GM18951 (cell line): ENCODE measurements around the gene BLOC1S4.
"Not testable (repeated sequence)": the region's sequence is repeated elsewhere in the genome, so short reads cannot be mapped to it uniquely, and the experiment has no call there.

Experiments used
- POLR2A ChIP-seq: IDR thresholded peaks from 4 replicates; pipeline ENCODE4 v1.6.1; 2011; ENCODE audit warnings: mild to moderate bottlenecking; ENCODE audit not compliant: insufficient read length, insufficient read depth; ENCODE audit errors: extremely low read depth
- in situ Hi-C: fragments of 300-500 bp; cut with MboI; formaldehyde crosslinking; loops from one replicate; pipeline ENCODE4 v1.12.0; 2022; ENCODE audit warnings: low sequenced_read_pairs, mixed read lengths, inconsistent platforms; ENCODE audit not compliant: unreplicated experiment

BLOC1S4 gene, protein sequence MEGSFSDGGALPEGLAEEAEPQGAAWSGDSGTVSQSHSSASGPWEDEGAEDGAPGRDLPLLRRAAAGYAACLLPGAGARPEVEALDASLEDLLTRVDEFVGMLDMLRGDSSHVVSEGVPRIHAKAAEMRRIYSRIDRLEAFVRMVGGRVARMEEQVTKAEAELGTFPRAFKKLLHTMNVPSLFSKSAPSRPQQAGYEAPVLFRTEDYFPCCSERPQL

DNA sequence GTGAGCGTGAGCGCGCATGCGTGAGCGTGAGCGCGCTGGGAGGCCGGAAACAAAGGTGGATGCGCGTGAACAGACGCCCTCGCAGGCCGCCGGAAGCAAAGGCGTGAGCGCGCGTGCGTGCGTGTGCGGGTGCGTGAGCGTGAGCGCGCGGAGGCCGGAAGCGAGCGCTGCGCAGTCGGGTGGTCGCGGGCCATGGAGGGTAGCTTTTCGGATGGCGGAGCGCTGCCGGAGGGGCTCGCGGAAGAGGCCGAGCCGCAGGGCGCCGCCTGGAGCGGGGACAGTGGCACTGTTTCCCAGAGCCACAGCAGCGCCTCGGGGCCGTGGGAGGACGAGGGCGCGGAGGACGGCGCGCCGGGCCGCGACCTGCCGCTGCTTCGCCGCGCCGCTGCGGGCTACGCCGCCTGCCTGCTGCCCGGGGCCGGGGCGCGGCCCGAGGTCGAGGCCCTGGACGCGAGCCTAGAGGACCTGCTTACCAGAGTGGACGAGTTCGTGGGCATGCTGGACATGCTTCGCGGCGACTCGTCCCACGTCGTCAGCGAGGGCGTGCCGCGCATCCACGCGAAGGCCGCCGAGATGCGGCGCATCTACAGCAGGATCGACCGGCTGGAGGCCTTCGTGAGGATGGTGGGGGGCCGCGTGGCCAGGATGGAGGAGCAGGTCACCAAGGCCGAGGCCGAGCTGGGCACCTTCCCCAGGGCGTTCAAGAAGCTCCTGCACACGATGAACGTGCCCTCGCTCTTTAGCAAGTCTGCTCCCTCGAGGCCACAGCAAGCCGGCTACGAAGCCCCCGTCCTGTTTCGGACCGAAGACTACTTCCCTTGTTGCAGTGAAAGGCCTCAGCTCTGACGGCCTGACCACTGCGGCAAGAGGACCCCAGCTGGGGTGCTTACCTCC, at the start of gene BLOC1S4:
Gene BLOC1S4, plus strand, starts transcription at position 157 of the 894 bp plus-strand sequence. Its CDS starts 36 bp downstream, at position 193.
- peak; percentile 97 for TF ChIP-seq POLR2A
- in situ Hi-C loops, result loop anchor here (10.0 kb wide), 1 partner anchor 329 kb away; the partner anchor contains the start of gene TADA2B

DNA sequence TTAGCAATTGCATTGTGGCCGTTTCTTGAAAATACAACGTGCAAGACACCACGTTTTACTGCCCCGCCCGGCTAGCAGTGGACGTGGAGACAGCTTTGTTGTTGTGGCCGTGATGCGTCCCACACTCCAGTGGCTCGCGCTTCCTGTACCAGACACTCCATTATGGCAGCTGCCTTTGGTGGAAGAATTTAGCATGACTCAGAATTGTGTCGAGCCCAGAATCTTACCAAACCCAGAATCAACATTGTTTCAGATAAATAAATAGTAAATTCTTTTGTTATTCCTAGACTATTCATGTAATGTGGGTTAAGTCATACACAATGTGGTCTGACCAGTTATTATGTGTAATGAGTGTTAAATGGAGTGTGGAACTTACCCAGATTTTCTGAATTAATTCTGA, 47.6 kb upstream of the BLOC1S4 start:
- no peak for TF ChIP-seq POLR2A
- in situ Hi-C loops, result no loop called here

DNA sequence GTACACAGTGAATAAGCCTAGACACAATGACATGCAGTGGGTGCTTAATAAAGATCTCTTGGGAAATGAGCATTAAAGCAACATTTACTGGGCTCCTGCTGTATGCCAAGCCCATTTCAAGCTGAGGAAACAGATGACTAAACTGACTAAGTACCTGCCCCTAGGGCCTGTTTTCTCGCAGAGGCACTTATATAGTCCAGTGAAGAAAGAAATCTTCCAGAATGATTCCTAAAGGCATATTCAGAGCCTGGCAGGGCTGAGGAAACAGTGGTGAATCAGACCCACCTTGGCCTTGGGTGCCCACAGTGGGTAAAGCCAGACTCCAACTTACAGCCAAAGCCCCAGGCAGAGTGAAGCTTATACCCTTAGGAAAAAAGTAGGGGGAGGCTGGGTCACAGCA, 44.3 kb upstream of the BLOC1S4 start:
- TF ChIP-seq POLR2A, result no peak
- in situ Hi-C loops, result no loop called here

DNA sequence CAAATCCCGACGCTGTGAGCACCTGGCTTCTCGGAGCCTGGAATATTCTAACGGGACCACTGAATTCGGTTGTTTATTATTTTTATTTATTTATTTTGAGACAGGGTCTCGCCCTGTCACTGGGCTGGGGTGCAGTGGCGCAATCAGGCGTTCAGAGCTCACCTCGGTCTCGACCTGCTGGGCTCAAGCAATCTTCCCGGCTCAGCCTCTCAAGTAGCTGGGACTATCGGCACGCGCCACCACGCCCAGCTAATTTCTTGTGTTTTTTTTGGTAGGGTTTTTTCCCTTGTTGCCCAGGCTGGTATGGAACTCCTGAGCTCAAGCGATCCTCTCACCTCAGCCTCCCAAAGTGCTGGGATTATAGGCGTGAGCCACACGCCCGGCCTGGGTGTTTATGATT, 43.8 kb upstream of the BLOC1S4 start:
- in situ Hi-C loops, result no loop called here
- no peak for TF ChIP-seq POLR2A

DNA sequence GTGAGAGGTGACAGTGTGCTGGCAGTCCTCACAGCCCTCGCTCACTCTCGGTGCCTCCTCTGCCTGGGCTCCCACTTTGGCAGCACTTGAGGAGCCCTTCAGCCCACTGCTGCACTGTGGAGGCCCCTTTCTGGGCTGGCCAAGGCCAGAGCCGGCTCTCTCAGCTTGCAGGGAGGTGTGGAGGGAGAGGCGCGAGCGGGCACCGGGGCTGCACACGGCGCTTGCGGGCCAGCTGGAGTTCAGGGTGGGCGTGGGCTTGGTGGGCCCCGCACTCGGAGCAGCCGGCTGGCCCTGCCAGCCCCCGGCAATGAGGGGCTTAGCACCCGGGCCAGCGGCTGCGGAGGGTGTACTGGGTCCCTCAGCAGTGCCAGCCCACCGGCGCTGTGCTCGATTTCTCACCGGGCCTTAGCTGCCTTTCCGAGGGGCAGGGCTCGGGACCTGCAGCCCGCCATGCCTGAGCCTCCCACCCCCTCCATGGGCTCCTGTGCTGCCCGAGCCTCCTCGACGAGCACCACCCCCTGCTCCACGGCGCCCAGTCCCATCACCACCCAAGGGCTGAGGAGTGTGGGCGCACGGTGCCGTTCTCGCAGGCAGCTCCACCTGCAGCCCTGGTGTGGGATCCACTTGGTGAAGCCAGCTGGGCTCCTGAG, 43.3 kb upstream of the BLOC1S4 start:
- in situ Hi-C loops, result not testable (repeated sequence)

DNA sequence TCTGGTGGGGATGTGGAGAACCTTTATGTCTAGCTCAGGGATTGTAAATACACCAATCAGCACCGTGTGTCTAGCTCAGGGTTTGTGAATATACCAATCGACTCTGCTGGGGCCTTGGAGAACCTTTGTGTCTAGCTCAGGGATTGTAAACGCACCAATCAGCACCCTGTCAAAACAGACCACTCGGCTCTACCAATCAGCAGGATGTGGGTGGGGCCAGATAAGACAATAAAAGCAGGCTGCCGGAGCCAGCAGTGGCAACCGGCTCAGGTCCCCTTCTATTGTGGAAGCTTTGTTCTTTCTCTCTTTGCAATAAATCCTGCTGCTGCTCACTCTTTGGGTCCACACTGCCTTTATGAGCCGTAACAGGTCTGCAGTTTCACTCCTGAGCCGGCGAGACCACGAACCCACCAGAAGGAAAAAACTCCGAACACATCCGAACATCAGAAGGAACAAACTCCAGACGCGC, 42.7 kb upstream of the BLOC1S4 start:
- in situ Hi-C loops, result not testable (repeated sequence)

DNA sequence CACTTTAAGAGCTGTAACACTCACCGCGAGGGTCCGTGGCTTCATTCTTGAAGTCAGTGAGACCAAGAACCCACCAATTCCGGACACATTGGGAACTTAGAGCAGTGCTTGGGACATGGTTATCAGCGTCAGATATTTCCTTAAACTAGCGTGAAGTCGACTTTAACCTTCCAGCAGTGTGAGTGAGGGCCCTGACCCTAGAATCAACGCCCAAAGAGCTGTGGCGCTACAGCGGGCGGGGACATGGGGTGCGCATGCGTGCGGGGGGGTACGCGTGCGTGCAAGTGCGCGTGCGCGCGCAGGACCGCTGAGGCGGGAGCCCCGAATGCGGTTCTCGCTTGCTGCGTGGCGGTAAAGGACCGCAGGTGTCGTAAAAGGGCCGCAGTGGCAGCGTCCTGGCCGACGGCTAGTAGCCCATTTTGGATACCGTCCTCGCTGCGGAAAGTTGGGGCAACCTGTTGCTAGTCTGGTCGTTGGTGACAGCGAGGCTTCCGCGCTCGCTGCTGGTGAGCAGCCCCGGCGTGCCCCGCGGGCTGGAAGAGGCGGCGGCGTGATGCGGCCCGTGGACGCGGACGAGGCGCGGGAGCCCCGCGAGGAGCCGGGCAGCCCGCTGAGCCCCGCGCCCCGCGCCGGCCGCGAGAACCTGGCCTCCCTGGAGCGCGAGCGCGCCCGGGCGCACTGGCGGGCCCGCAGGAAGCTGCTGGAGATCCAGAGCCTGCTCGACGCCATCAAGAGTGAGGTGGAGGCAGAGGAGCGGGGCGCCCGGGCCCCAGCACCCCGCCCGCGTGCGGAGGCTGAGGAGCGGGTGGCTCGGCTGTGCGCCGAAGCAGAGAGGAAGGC, 42.1 kb upstream of the BLOC1S4 start:
- peak; percentile 86 for TF ChIP-seq POLR2A
- in situ Hi-C loops, result no loop called here

DNA sequence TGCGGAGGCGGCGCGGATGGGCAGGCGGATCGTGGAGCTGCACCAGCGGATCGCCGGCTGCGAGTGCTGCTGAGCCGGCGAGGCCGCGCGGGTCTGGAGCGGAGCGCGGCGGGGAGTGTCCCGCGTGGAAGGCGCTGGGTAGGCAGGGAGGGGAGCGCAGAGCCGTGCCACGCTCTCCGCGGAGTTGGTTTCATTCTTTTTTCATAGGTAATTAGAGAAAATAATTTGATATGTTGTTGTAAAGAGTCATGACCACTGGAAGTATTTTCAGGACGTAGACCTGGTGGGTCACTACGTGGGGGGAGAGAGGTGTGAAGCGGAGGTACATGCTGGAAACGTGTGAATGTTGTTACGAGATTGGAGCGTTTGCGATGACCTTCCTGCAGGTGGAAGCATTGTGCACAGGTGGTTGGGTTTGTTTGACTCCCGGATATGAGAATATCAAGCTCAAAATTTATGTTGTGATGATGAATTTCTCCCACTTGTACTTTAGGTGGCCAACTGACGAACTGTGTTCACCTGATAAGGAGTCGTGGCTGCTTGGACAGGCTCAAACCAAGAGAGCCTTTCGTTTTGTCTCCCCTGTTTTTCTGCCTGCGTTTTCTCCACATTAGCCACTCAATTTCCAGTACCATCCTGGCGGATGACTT, 41.3 kb upstream of the BLOC1S4 start:
- TF ChIP-seq POLR2A, result no peak
- in situ Hi-C loops, result no loop called here

DNA sequence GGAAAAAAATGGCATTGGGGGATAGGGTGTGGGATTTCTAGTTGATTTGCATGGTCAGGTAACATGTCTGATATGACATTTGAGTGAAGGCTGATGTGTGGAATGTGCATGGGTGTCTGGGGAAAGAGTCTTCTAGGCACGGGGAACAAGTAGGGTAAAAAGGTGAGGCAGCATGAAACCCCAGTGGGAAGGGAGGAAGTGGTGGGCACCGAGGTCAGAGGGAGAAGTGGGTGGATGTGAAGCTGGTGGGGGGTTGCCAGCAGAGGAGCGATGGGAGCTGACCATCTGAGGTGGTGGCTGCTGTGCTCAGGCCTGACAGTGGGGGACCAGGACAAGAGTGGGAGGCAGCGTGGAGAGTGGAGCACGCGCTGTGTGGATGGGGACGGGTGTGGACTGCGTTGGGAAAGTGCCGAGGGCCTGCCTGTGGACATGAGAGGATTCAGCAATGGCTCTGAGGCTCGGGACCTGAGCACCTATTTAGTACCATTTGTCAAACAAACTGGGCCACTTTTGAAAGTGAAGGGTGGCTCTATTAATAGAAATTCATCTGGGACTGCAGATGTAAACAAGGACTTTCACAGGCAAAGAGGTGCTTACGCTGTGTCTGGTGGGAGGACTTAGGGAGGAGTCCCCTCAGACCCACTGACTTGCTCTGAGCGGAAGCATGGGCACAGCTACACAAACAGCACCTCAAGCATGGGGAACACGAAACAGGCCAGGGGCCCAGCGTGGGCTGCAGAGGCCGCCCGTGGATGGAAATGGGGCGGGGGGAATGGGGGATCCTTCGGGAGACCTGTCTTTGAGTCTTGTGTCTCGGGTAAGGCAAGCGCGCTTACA, 39.0 kb upstream of the BLOC1S4 start:
- in situ Hi-C loops, result no loop called here
- no peak for TF ChIP-seq POLR2A

DNA sequence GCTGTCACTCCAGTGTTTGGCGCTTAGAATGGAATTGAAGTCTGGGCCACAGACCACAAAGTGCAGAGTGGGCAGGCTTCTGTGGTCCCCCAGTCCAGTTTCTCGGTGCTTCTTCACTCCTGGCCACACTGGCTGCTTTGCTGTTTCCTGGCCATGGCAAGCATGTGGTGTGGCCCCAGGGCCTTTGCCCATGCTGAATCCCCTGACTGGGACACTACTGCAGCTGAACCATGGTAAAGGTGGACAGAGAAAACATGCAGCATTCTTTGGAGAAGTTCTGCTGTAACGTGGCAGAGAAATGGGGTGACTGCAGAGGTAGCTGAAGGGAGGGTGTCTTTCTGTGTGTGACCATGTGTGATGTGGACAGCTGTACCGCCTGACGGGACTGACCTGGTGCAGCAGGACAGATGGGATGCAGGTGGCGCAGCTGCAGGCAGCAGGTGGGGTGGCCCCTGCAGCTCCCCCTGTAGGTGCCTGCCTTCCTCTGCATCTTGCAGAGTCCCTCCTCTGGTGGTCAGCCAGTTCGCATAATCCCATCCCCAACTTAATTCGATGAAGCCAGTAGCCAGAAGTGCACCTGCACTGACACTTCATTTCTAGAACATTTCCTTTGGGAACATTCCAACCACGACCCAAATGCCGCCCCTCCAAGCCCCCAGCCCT, 35.5 kb upstream of the BLOC1S4 start:
- in situ Hi-C loops, result no loop called here
- TF ChIP-seq POLR2A, result no peak

DNA sequence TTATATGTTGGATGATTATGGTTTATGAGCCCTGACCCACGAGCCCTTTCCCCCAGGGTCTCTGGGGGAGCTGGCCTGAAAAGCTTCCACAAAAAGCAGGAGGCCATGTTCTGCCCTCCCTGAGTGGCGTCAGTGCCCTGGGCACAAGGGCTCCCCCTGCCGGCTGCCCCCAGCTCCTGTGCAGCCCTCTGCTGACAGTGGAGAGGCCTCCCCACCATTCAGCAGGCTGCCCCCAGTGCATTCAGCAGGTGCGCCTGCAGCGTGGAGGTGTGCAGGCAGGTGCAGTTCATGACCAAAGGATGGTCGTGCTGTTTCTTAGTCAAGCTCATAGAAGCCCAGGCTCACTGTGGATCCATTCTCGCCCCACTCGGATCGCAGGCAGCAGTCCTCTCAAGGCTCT, 34.8 kb upstream of the BLOC1S4 start:
- in situ Hi-C loops, result no loop called here
- no peak for TF ChIP-seq POLR2A
